K562 (cell line): ENCODE results near the gene PRMT5.

Source experiments
- ATF7 ChIP-seq: fragments of 450-650 bp; IDR thresholded peaks from 2 replicates; pipeline ENCODE4 v1.7.1; 2014; ENCODE audit warnings: mild to moderate bottlenecking, moderate library complexity
- CAMTA2 ChIP-seq: fragments of 250-450 bp; sonication (Bioruptor Pico); conservative IDR thresholded peaks from 2 replicates; pipeline ENCODE4 v1.5.1; 2022
- CBFB ChIP-seq: sonication (generic); formaldehyde crosslinking; IDR thresholded peaks from 2 replicates; pipeline ENCODE4 v1.4.0; 2020; ENCODE audit warnings: mild to moderate bottlenecking, missing genetic modification reagents
- JUN ChIP-seq, 2 experiments: sonication (generic) in 1 of 2; formaldehyde crosslinking in 1 of 2; IDR thresholded peaks; 2 replicates each; pipeline versions ENCODE4 v1.6.1 to v1.8.0; 2012 to 2022; ENCODE audit warnings: borderline replicate concordance in 2 of 2, mild to moderate bottlenecking in 2 of 2, improper control_type of control experiment in 1 of 2, low read depth in 1 of 2, low read length in 1 of 2, missing genetic modification reagents in 1 of 2
- JUND ChIP-seq, 2 experiments: IDR thresholded peaks; 2 replicates in 1 of 2; 3 replicates in 1 of 2; pipeline ENCODE4 v1.6.1; 2011; ENCODE audit warnings: borderline replicate concordance in 2 of 2, low read depth in 2 of 2, low read length in 2 of 2, improper control_type of control experiment in 1 of 2, missing biosample characterization in 1 of 2, missing genetic modification characterization in 1 of 2, missing genetic modification reagents in 1 of 2
- RNF2 ChIP-seq: sonication (generic); IDR thresholded peaks from 2 replicates; pipeline ENCODE4 v1.6.1; 2016

DNA sequence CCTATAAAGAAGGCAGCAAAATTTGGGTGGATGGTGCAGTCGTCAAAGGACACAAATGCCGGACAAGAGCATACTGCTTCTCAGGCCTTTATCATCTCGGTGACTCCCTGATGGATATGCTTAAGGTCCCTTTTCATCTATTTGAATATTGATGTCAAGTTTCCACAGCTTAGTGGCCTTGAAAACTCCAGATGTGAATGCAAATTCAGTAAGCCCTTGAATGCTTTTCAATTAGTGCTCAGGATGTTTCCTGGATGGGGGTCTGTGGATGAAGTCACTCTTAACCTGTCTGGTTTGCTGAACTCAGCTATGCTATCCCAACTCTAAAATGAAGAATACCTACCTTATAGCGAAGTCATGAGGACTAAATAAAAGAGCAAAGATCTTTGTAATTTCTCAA lies 35.5 kb downstream of the PRMT5 start:
- no peak for TF ChIP-seq CBFB (CRISPR knock-in tag)
- no peak for TF ChIP-seq RNF2
- TF ChIP-seq CAMTA2 (CRISPR knock-in tag) = no peak
- no peak for TF ChIP-seq ATF7
- TF ChIP-seq JUN (IDR thresholded peaks at IDR 0.05; ENCODE audit: borderline replicate concordance, low read depth, low read length) = no peak
- no peak for TF ChIP-seq JUN (CRISPR knock-in tag; IDR thresholded peaks at IDR 0.05; ENCODE audit: borderline replicate concordance)
- no peak for TF ChIP-seq JUND (IDR thresholded peaks at IDR 0.05; ENCODE audit: borderline replicate concordance, low read depth, low read length)
- no peak for TF ChIP-seq JUND (tag; IDR thresholded peaks at IDR 0.05; ENCODE audit: borderline replicate concordance, low read depth, low read length)
